A673 (cell line): ENCODE data around the gene SEMA6A. TPM values are rescaled to one million over a fixed set of nuclear protein-coding genes. Genes with fewer than 3 reads are reported as not detected.

ENCODE experiments used
- BruUV-seq: library from RNA; stranded (reverse); fragments of 400-500 nt; replicated peaks from 2 replicates; lab custom pipeline; 2021; lab: Mats Ljungman, UMichigan
- CTCF ChIA-PET: fragments of 300-600 bp; sonication (Branson Sonifier 250); formaldehyde crosslinking; loops from one replicate; lab custom pipeline; 2022; ENCODE audit warnings: antibody characterized with exemption; lab: Charles Lee
- POLR2A ChIA-PET: fragments of 300-600 bp; sonication (Branson Sonifier 250); formaldehyde crosslinking; loops from one replicate; lab custom pipeline; 2022; ENCODE audit warnings: antibody characterized with exemption; ENCODE audit not compliant: low non-redundant PET; lab: Charles Lee
- DNase-seq: peaks from one replicate; pipeline ENCODE4 v3.0.0-alpha.2; 2015; ENCODE audit warnings: low spot score
- H3K27ac ChIP-seq: fragments of 200-600 bp; sonication (generic); 2 replicates; pipeline ENCODE4 v1.5.1; 2016; ENCODE audit warnings: mixed run types, low read depth, mild to moderate bottlenecking, mixed read lengths, antibody characterized with exemption, low read length; ENCODE audit not compliant: poor library complexity, severe bottlenecking
- H3K27me3 ChIP-seq: fragments of 200-600 bp; sonication (generic); replicated peaks from 2 replicates; pipeline ENCODE4 v1.6.1; 2017; ENCODE audit warnings: mixed run types, low read depth, mild to moderate bottlenecking, mixed read lengths, antibody characterized with exemption, low read length; ENCODE audit not compliant: insufficient read depth, poor library complexity
- H3K36me3 ChIP-seq: fragments of 200-600 bp; sonication (generic); 2 replicates; pipeline ENCODE4 v1.6.1; 2016; ENCODE audit warnings: mixed run types, mild to moderate bottlenecking, mixed read lengths, antibody characterized with exemption, low read length; ENCODE audit not compliant: insufficient read depth, poor library complexity, severe bottlenecking
- H3K4me1 ChIP-seq: fragments of 200-600 bp; sonication (generic); 2 replicates; pipeline ENCODE4 v1.6.1; 2017; ENCODE audit warnings: mixed run types, mild to moderate bottlenecking, mixed read lengths, antibody characterized with exemption, low read length; ENCODE audit not compliant: insufficient read depth, poor library complexity, severe bottlenecking
- H3K4me3 ChIP-seq: fragments of 200-600 bp; sonication (generic); 2 replicates; pipeline ENCODE4 v1.5.1; 2016; ENCODE audit warnings: low read depth, mixed run types, mild to moderate bottlenecking, mixed read lengths, low read length; ENCODE audit not compliant: poor library complexity, severe bottlenecking
- H3K9me3 ChIP-seq: fragments of 200-600 bp; sonication (generic); 2 replicates; pipeline ENCODE4 v1.6.1; 2016; ENCODE audit warnings: mixed run types, low read depth, mild to moderate bottlenecking, mixed read lengths, antibody characterized with exemption, low read length; ENCODE audit not compliant: poor library complexity, severe bottlenecking
- CTCF ChIP-seq: fragments of 300-800, 200-600 bp; sonication (generic); conservative IDR thresholded peaks from 2 replicates; pipeline ENCODE4 v1.5.1; 2017; ENCODE audit warnings: low read depth, mild to moderate bottlenecking, antibody characterized with exemption, low read length, moderate library complexity, mixed read lengths
- EZH2 ChIP-seq: fragments of 200-600 bp; sonication (generic); IDR thresholded peaks from 2 replicates; pipeline ENCODE4 v1.6.1; 2017; ENCODE audit warnings: borderline replicate concordance, low read depth, mild to moderate bottlenecking, mixed read lengths, antibody characterized with exemption, low read length; ENCODE audit not compliant: poor library complexity, severe bottlenecking
- intact Hi-C: fragments of 100-400 bp; cut with micrococcal nuclease; formaldehyde crosslinking; loops from one replicate; pipeline ENCODE4 v1.10.0; 2022; ENCODE audit not compliant: unreplicated experiment
- total RNA-seq: library from RNA; stranded (reverse); gene quantifications from 2 replicates; pipeline ENCODE4 v1.2.3, GENCODE V29; 2021

The SEMA6A gene
- total RNA-seq, 1 experiment from 2014 or later: 10.6 TPM

- no peak for DNase-seq
- Histone ChIP-seq H3K4me1 (no peaks in the 10 kb centered on the region), H3K27ac (no peak overlapping the region), H3K27me3 (no peaks in the 10 kb centered on the region), H3K4me3 (no peak overlapping the region), H3K9me3 (no peaks in the 10 kb centered on the region), H3K36me3 (no peaks in the 10 kb centered on the region)
- ChIA-PET POLR2A (no interaction called here), CTCF (no interaction called here)
- intact Hi-C loops: no loop called here
- TF ChIP-seq EZH2 (no peak), CTCF (no peak)
- BruUV-seq: no TSS peak
These were observed 179.4 kb downstream of the SEMA6A start for GRCh38 chr5:116395226-116395625.

GRCh38 chr5:116394186-116394867, 180.3 kb downstream of the SEMA6A start:
- no TSS peak for BruUV-seq
- ChIA-PET POLR2A (no interaction called here), CTCF (no interaction called here)
- H3K27ac ChIP-seq: no peak overlapping the region
- intact Hi-C loops: no loop called here
- TF ChIP-seq EZH2: no peak
- TF ChIP-seq CTCF: no peak
- no peaks in the 10 kb centered on the region for H3K4me1 ChIP-seq
- H3K4me3 ChIP-seq: no peak overlapping the region
- DNase-seq: no peak
- no peaks in the 10 kb centered on the region for H3K27me3 ChIP-seq
- no peaks in the 10 kb centered on the region for H3K9me3 ChIP-seq
- no peaks in the 10 kb centered on the region for H3K36me3 ChIP-seq
